ENCODE results near the gene PSMB3.

The PSMB3 gene

GRCh38 chr17:38761612-38762011 is 9.1 kb downstream of the PSMB3 start (continued):
- no peak for TF ChIP-seq ZNF488 (tag by site-specific recombination; IDR thresholded peaks at IDR 0.05)
- no peak for TF ChIP-seq ZNF341 (tag by site-specific recombination; IDR thresholded peaks at IDR 0.05; ENCODE audit: low read depth)
- TF ChIP-seq ZNF266 (tag by site-specific recombination; IDR thresholded peaks at IDR 0.05; ENCODE audit: low read depth), result no peak
- no peak for TF ChIP-seq ZNF510 (tag by site-specific recombination; IDR thresholded peaks at IDR 0.05; ENCODE audit: insufficient replicate concordance)
- TF ChIP-seq ZNF785 (tag by site-specific recombination; IDR thresholded peaks at IDR 0.05), result no peak
- TF ChIP-seq ZNF626 (tag by site-specific recombination; IDR thresholded peaks at IDR 0.05), result no peak
- no peak for TF ChIP-seq SP7 (tag by site-specific recombination; IDR thresholded peaks at IDR 0.05)
- peak; percentile 48 for TF ChIP-seq ZNF654 (tag by site-specific recombination; IDR thresholded peaks at IDR 0.05; ENCODE audit: low read depth)
- no peak for TF ChIP-seq ZNF792 (tag by site-specific recombination; IDR thresholded peaks at IDR 0.05)
- no peak for TF ChIP-seq PRDM6 (tag by site-specific recombination; IDR thresholded peaks at IDR 0.05)
- TF ChIP-seq ZNF2 (tag by site-specific recombination; IDR thresholded peaks at IDR 0.05), result peak; percentile 38; the same call in 1 of the 2 replicates
- no peak for TF ChIP-seq ZNF114 (tag by site-specific recombination; IDR thresholded peaks at IDR 0.05)
- TF ChIP-seq ZNF513 (tag by site-specific recombination; IDR thresholded peaks at IDR 0.05), result no peak
- no peak for TF ChIP-seq SETDB1 (IDR thresholded peaks at IDR 0.05; ENCODE audit: insufficient read length, low read length)
- no peak for TF ChIP-seq KLF10 (tag by site-specific recombination; IDR thresholded peaks at IDR 0.05)
- TF ChIP-seq ZBTB17 (tag by site-specific recombination; IDR thresholded peaks at IDR 0.05), result no peak
- TF ChIP-seq ZNF514 (tag by site-specific recombination; IDR thresholded peaks at IDR 0.05), result no peak
- 0 out of 2 replicates have a peak, but pooled peaks have one; percentile 16 for TF ChIP-seq BCL11A (tag by site-specific recombination; IDR thresholded peaks at IDR 0.05; ENCODE audit: low read depth)
- no peak for TF ChIP-seq ZBTB44 (tag by site-specific recombination; IDR thresholded peaks at IDR 0.05)
- no peak for TF ChIP-seq ZFHX2 (tag by site-specific recombination; conservative IDR thresholded peaks at IDR 0.05)
- no peak for TF ChIP-seq ZNF248 (tag by site-specific recombination; IDR thresholded peaks at IDR 0.05)
- no peak for TF ChIP-seq BCL6B (tag by site-specific recombination; IDR thresholded peaks at IDR 0.05)
- no peak for TF ChIP-seq ZNF548 (tag by site-specific recombination; IDR thresholded peaks at IDR 0.05)
- no peak for TF ChIP-seq ZNF398 (tag by site-specific recombination; IDR thresholded peaks at IDR 0.05)
- no peak for TF ChIP-seq ZNF362 (tag by site-specific recombination; IDR thresholded peaks at IDR 0.05)
- TF ChIP-seq ZBTB7A (tag by site-specific recombination; IDR thresholded peaks at IDR 0.05; ENCODE audit: low read depth), result no peak

Data from HEK293 (cell line).